ENCODE data around the gene CPLX1. TPM values are rescaled to one million over a fixed set of nuclear protein-coding genes. Genes with fewer than 3 reads are reported as not detected.
A peak's percentile ranks its signal among the peaks of the same experiment; 100 is the strongest.
"Not testable (repeated sequence)": the region's sequence is repeated elsewhere in the genome, so short reads cannot be mapped to it uniquely, and the experiment has no call there.

Gene CPLX1
- total RNA-seq, 4 donors from 2014 or later: 0.12 to 0.34 (median 0.13) TPM; not detected in 1

GRCh38 chr4:780716-781492 is 45.0 kb downstream of the CPLX1 start:
- no peak for TF ChIP-seq POLR2A (IDR thresholded peaks at IDR 0.05)
- TF ChIP-seq, protein P1, sequence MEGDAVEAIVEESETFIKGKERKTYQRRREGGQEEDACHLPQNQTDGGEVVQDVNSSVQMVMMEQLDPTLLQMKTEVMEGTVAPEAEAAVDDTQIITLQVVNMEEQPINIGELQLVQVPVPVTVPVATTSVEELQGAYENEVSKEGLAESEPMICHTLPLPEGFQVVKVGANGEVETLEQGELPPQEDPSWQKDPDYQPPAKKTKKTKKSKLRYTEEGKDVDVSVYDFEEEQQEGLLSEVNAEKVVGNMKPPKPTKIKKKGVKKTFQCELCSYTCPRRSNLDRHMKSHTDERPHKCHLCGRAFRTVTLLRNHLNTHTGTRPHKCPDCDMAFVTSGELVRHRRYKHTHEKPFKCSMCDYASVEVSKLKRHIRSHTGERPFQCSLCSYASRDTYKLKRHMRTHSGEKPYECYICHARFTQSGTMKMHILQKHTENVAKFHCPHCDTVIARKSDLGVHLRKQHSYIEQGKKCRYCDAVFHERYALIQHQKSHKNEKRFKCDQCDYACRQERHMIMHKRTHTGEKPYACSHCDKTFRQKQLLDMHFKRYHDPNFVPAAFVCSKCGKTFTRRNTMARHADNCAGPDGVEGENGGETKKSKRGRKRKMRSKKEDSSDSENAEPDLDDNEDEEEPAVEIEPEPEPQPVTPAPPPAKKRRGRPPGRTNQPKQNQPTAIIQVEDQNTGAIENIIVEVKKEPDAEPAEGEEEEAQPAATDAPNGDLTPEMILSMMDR (IDR thresholded peaks at IDR 0.05): no peak
- intact Hi-C loops (cut with DNase I; ENCODE audit: low total_unique reads): no loop called here

GRCh38 chr4:780255-780654 is 45.7 kb downstream of the CPLX1 start:
- DNase-seq (ENCODE audit: low spot score in 2 of 2); intact Hi-C loops (cut with DNase I; ENCODE audit: low total_unique reads); H3K4me3 ChIP-seq (ENCODE audit: low read depth, poor library complexity, severe bottlenecking): not testable (repeated sequence)
- 62 to 72% methylated on average over 10 of the region's 10 CpGs for WGBS, 2 donors

More at GRCh38 chr4:780716-781492, 45.0 kb downstream of the CPLX1 start:
- peak in 1 of 2 donors; percentile 87 for DNase-seq (ENCODE audit: low spot score in 2 of 2)
- WGBS, 2 donors: 2% methylated on average over 34 to 36 of the region's 38 CpGs
- peak overlapping the region; percentile 100 for H3K4me3 ChIP-seq (ENCODE audit: low read depth, poor library complexity, severe bottlenecking)

- H3K4me3 ChIP-seq (ENCODE audit: low read depth, poor library complexity, severe bottlenecking): no peak overlapping the region
- TF ChIP-seq POLR2A (IDR thresholded peaks at IDR 0.05): no peak
- TF ChIP-seq, protein P1 (IDR thresholded peaks at IDR 0.05): no peak
- DNase-seq (ENCODE audit: low spot score in 2 of 2): no peak
- WGBS, 2 donors: 100% methylated on average over 2 of the region's 2 CpGs
- intact Hi-C loops (cut with DNase I; ENCODE audit: low total_unique reads): no loop called here
These were observed 46.4 kb downstream of the CPLX1 start for GRCh38 chr4:779555-779954.

GRCh38 chr4:777520-778262 is 48.2 kb downstream of the CPLX1 start:
- WGBS, 2 donors: 82 to 96% methylated on average over 6 of the region's 6 CpGs
- TF ChIP-seq, protein P1 (IDR thresholded peaks at IDR 0.05): no peak
- TF ChIP-seq POLR2A (IDR thresholded peaks at IDR 0.05): no peak
- intact Hi-C loops (cut with DNase I; ENCODE audit: low total_unique reads): no loop called here
- no peak overlapping the region for H3K4me3 ChIP-seq (ENCODE audit: low read depth, poor library complexity, severe bottlenecking)
- DNase-seq (ENCODE audit: low spot score in 2 of 2): no peak

- 95 to 96% methylated on average over 9 of the region's 9 CpGs for WGBS, 2 donors
- H3K4me3 ChIP-seq (ENCODE audit: low read depth, poor library complexity, severe bottlenecking): no peak overlapping the region
- no peak for DNase-seq (ENCODE audit: low spot score in 2 of 2)
- intact Hi-C loops (cut with DNase I; ENCODE audit: low total_unique reads): no loop called here
- TF ChIP-seq POLR2A (IDR thresholded peaks at IDR 0.05): no peak
- TF ChIP-seq, protein P1 (IDR thresholded peaks at IDR 0.05): no peak
These were observed 49.0 kb downstream of the CPLX1 start for GRCh38 chr4:776743-777441.

DNA sequence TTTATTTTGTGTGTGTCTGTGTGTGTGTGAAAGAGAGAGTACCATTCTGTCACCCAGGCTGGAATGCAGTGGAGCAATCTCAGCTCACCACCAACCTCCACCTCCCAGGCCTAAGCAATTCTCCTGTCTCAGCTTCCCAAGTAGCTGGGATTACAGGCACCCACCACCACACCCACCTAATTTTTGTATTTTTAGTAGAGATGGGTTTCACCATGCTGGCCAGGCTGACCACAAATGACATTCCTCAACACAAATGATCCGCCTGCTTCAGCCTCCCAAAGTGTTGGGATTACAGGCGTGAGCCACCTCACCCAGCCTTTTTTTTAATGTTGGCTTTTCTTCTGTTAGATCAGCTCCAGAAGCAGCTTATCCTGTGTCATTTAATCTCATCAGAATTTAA is 50.4 kb downstream of the CPLX1 start:
- H3K4me3 ChIP-seq (ENCODE audit: low read depth, poor library complexity, severe bottlenecking); DNase-seq (ENCODE audit: low spot score in 2 of 2); intact Hi-C loops (cut with DNase I; ENCODE audit: low total_unique reads): not testable (repeated sequence)
- WGBS, 2 donors: 96 to 97% methylated on average over 2 of the region's 2 CpGs

GRCh38 chr4:774419-775092 is 51.4 kb downstream of the CPLX1 start:
- 92 to 93% methylated on average over 30 of the region's 30 CpGs for WGBS, 2 donors
- intact Hi-C loops (cut with DNase I; ENCODE audit: low total_unique reads); DNase-seq (ENCODE audit: low spot score in 2 of 2); H3K4me3 ChIP-seq (ENCODE audit: low read depth, poor library complexity, severe bottlenecking): not testable (repeated sequence)
